DLD1 (cell line): ENCODE measurements around the gene OSCAR.

Source experiments
- in situ Hi-C: cut with HindIII; loops from 2 replicates; pipeline ENCODE4 v1.10.0; 2017; ENCODE audit warnings: low sequenced_read_pairs

The OSCAR gene

GRCh38 chr19:54100561-54100960, at the start of gene OSCAR:
OSCAR (minus strand) TSS chr19:54100803; CDS start chr19:54100792, 11 bp downstream.
- in situ Hi-C loops: no loop called here

- in situ Hi-C loops: no loop called here
Measured at GRCh38 chr19:54149021-54149812, 48.6 kb upstream of the OSCAR start.

- in situ Hi-C loops: no loop called here
Measured at GRCh38 chr19:54148158-54148557, 47.6 kb upstream of the OSCAR start.

GRCh38 chr19:54147676-54148075, 47.1 kb upstream of the OSCAR start:
- in situ Hi-C loops: no loop called here

GRCh38 chr19:54145541-54146158, 45.0 kb upstream of the OSCAR start:
- in situ Hi-C loops: no loop called here

GRCh38 chr19:54142166-54142780, 41.7 kb upstream of the OSCAR start:
- in situ Hi-C loops: no loop called here

GRCh38 chr19:54141356-54141755, 40.8 kb upstream of the OSCAR start:
- in situ Hi-C loops: no loop called here

GRCh38 chr19:54138489-54139256, 38.1 kb upstream of the OSCAR start:
- in situ Hi-C loops: no loop called here

- in situ Hi-C loops: no loop called here
Measured at GRCh38 chr19:54137699-54138488, 37.3 kb upstream of the OSCAR start, which contains the start of gene CNOT3. CNOT3 (plus strand) TSS chr19:54137762; CDS start chr19:54142979, 5,217 bp downstream.

- in situ Hi-C loops: no loop called here
Measured at GRCh38 chr19:54136864-54137698, 36.5 kb upstream of the OSCAR start.

GRCh38 chr19:54136086-54136863, 35.7 kb upstream of the OSCAR start:
- in situ Hi-C loops: no loop called here

- in situ Hi-C loops: no loop called here
Measured at GRCh38 chr19:54133957-54134590, 33.5 kb upstream of the OSCAR start.

GRCh38 chr19:54133312-54133956, 32.8 kb upstream of the OSCAR start:
- in situ Hi-C loops: no loop called here

GRCh38 chr19:54129617-54129996, 29.0 kb upstream of the OSCAR start:
- in situ Hi-C loops: no loop called here

GRCh38 chr19:54128796-54129616, 28.4 kb upstream of the OSCAR start:
- in situ Hi-C loops: no loop called here

- in situ Hi-C loops: no loop called here
Measured at GRCh38 chr19:54128441-54128725, 27.8 kb upstream of the OSCAR start.
